Ramos (cell line): Measurements from ENCODE around the gene SECISBP2.

ENCODE experiments used
- in situ Hi-C: fragments of 300-500 bp; cut with MboI; formaldehyde crosslinking; loops from one replicate; pipeline ENCODE4 v1.14.3; 2022; ENCODE audit warnings: low sequenced_read_pairs; ENCODE audit not compliant: unreplicated experiment

SECISBP2 gene

GRCh38 chr9:89376741-89377351 is 58.5 kb downstream of the SECISBP2 start:
- in situ Hi-C loops: no loop called here

DNA sequence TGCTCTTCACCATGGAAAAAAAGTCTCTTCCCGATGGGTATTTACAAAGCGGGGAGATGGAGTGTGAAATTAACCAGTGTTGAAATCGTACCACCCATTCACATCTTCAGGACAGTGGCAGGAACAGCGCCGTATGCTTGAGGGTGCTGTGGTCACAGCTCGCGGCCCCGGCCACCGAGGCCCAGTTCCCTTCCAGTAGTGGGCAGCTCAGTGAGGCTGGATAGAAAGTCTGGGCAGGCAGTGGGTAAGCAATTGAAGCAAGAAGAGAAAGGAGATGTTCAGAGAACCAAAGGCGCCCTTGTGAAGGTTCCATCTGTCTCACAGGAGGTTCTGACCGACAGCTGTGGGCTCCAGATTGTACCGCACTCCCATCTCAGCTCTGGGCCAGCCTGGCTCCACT is 59.1 kb downstream of the SECISBP2 start:
- in situ Hi-C loops: no loop called here

GRCh38 chr9:89378541-89378940 is 60.2 kb downstream of the SECISBP2 start:
- in situ Hi-C loops: no loop called here

GRCh38 chr9:89379031-89379430 is 60.7 kb downstream of the SECISBP2 start:
- in situ Hi-C loops: no loop called here

DNA sequence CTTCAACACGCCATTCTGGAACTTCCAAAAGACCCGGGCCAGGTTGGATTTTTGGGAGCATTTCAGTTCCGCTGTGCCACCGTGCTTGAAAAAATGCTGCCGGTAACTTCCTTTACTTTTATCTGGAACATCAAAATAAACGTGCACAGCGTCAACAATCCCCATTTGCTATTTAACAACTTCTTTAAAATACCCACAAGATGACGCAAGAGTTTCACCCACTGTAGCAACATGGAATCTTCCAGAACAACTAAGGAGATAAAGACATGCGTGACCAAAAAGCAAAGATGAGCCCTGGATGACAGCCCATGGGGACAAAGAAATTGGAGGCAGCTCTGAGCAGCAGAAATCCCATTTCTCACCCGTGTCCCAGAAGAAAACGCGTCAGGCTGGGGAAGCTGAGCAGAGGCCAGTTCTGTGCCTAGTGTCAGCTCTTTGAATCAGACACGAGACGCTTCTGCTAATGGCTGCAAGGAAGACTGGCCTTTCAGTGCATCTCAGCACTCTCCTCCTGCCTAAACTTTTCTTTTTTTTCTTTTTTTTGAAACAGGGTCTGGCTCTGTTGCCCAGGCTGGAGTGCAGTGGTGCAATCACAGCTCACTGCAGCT is 61.3 kb downstream of the SECISBP2 start:
- in situ Hi-C loops: no loop called here

- in situ Hi-C loops: no loop called here
Observed at GRCh38 chr9:89380437-89381307, 62.4 kb downstream of the SECISBP2 start.

DNA sequence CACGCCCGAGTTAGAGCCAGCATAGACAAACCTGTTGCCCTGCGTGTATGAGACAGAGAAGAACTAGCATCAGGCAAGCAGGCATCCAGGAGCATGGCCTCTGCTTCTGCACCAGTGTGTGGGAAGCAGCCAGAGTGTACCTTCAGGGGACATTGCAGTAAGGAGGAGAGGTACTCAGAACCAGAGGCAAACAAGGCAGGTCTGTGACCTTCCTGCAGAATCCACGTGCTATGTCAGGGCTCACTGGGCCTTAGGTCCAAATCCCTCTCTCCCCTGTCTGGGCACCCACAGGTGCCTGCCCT is 63.0 kb downstream of the SECISBP2 start:
- in situ Hi-C loops: no loop called here

GRCh38 chr9:89382026-89382986 is 64.0 kb downstream of the SECISBP2 start:
- in situ Hi-C loops: no loop called here

- in situ Hi-C loops: no loop called here
Observed at GRCh38 chr9:89383030-89383720, 64.9 kb downstream of the SECISBP2 start.

DNA sequence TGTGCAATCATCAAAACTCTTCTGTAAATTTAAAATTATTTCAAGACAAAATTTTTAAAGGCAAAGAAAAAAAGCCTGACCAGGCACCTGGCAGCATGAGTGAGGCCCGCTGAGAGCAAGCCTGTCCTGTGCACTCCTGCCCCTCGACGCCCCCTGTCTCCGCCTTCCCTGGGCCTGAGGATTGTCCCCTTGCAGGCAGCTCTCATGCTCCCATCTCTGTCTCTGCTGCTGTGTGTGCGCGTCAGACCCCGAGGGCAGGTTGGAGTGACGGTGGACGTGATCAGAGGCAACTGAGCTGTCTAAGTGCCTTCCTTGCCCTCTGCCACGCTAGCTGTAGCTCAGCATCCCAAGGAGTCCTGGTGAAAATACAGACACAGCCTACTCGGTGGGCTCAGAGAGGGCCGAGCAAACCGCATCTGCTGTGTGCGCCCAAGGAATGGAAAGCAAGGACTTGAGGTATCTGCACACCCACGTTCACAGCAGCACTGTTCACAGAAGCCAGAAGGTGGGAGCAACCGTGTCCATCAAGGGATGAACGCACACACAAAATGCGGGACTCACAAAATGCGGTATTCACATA is 65.5 kb downstream of the SECISBP2 start:
- in situ Hi-C loops: no loop called here

DNA sequence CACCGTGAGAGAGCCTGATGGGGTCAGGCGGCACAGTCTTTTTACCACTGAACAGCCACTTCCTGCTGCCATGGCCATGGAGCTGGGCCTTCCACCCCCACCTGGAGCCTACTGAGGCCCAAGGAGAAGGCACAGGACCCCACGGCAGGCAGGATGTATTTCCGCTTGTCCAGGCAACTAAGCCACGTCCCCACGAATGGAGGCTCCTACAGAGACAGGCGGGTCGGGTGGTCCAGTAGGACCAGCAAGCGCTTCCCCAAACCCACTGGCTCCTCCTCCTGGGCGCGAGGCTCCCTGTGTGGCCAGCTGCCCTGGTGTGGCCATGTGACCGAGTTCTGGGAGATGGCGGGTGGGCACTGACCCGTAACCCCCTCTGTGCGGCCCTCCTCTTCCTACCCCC is 66.5 kb downstream of the SECISBP2 start:
- in situ Hi-C loops: no loop called here

GRCh38 chr9:89386206-89386605 is 67.9 kb downstream of the SECISBP2 start:
- in situ Hi-C loops: no loop called here

DNA sequence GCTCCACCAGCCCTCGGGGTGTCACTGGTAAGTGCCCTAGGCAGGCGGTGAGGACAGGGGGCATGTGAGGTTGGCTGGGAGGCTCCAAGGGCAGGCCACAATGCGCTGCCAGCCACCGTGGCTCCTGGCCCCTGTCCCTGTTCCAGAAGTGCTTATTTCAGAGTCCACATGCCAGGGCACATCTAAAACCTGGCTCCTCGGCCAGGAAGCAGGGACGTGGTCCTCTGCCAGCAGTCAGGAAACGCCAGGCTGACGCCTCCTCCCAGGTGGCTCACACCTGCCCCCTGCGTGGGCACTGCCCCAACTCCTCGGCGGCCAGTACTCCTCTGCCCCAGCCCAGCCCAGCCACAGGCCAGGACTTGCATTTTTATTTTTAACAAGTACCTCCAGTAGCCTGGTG is 68.5 kb downstream of the SECISBP2 start:
- in situ Hi-C loops: no loop called here

DNA sequence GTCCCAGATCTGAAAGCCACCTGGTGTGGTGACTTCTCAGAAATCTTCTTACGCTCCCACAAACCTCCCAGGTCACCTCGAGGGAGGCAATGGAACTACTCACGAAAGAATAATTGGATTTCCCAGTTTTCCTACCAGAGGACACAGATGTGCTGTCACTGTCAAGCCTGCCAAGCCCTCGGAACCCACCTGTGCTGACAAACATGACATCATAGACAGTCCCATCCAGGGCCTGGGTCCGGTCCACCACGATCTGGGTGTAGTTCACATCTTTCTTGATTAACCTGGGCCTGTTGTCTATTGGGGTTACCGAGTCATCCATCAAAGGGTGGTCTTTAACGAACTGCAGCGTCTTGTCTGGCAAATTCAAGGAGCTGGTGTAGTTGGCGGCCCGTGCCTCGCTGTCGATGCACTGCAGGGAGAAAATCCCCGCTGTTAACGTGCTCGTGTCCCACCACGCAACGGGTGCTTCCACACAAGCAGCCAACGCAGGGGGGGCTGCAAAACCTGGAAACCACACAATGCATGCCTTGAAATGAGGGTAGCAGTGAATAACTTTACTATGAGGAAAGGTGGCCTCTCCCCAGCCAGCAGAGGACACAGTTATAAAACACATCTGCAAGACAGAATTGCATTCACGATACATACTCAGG is 69.0 kb downstream of the SECISBP2 start:
- in situ Hi-C loops: no loop called here

- in situ Hi-C loops: no loop called here
Observed at GRCh38 chr9:89388084-89388867, 70.0 kb downstream of the SECISBP2 start.

GRCh38 chr9:89388868-89389177 is 70.5 kb downstream of the SECISBP2 start:
- in situ Hi-C loops: no loop called here

GRCh38 chr9:89390068-89390555 is 71.8 kb downstream of the SECISBP2 start:
- in situ Hi-C loops: no loop called here

GRCh38 chr9:89390578-89391116 is 72.3 kb downstream of the SECISBP2 start:
- in situ Hi-C loops: no loop called here
